ENCODE measurements around the gene ABCA4.
A peak's percentile ranks its signal among the peaks of the same experiment; 100 is the strongest.

The ABCA4 gene

DNA sequence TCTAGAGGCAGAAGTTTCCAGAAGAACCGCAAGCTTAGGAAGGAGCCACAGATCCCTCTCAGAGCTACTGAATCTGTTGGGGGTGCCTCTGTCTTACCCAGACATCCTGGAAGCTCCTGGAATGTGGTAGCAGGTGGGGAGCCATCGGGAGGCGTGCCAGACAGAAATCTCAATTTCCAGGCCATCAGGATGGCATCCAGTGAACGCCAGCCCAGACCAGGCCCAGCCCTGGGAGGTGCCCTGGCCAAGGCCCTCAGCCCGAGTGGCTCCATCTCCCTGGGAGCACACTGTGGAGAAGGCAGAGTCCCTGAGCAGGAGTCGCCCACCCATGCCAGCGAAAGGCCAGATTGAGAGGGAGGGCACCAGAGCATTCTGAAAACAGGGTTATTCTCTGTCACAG lies 2.5 kb downstream of the ABCA4 start:
- TF ChIP-seq POLR2AphosphoS5 (IDR thresholded peaks at IDR 0.05; ENCODE audit: borderline replicate concordance, low read depth, low read length) (no peak), EZH2 (IDR thresholded peaks at IDR 0.05) (no peak), FOXP2 (optimal IDR thresholded peaks at IDR 0.05; ENCODE audit: control extremely low read depth, extremely low read length, insufficient read depth) (no peak)
- H3K4me3 ChIP-seq: no peak overlapping the region
- no peak for DNase-seq (ENCODE audit: low read depth, low spot score)
- H3K36me3 ChIP-seq (ENCODE audit: insufficient read depth, low read length): no peaks in the 10 kb centered on the region
- H3K9me3 ChIP-seq (ENCODE audit: low read depth, low read length): no peaks in the 10 kb centered on the region
- no peak overlapping the region for H3K9ac ChIP-seq (ENCODE audit: insufficient read length)
- H3K27ac ChIP-seq: peak overlapping the region; percentile 97

- Histone ChIP-seq H3K36me3 (ENCODE audit: insufficient read depth, low read length) (no peaks in the 10 kb centered on the region), H3K9ac (ENCODE audit: insufficient read length) (no peak overlapping the region), H3K9me3 (ENCODE audit: low read depth, low read length) (no peaks in the 10 kb centered on the region), H3K4me3 (0 out of 2 replicates have a peak overlapping the region, but pooled peaks have one; percentile 24), H3K27ac (peak overlapping the region; percentile 97)
- TF ChIP-seq EZH2 (IDR thresholded peaks at IDR 0.05): no peak
- TF ChIP-seq POLR2AphosphoS5 (IDR thresholded peaks at IDR 0.05; ENCODE audit: borderline replicate concordance, low read depth, low read length): no peak; the same call in 1 of the 2 replicates
- TF ChIP-seq FOXP2 (optimal IDR thresholded peaks at IDR 0.05; ENCODE audit: control extremely low read depth, extremely low read length, insufficient read depth): no peak
- DNase-seq (ENCODE audit: low read depth, low spot score): peak; percentile 81
Measured at GRCh38 chr1:94118013-94118412, 2.9 kb downstream of the ABCA4 start.

DNA sequence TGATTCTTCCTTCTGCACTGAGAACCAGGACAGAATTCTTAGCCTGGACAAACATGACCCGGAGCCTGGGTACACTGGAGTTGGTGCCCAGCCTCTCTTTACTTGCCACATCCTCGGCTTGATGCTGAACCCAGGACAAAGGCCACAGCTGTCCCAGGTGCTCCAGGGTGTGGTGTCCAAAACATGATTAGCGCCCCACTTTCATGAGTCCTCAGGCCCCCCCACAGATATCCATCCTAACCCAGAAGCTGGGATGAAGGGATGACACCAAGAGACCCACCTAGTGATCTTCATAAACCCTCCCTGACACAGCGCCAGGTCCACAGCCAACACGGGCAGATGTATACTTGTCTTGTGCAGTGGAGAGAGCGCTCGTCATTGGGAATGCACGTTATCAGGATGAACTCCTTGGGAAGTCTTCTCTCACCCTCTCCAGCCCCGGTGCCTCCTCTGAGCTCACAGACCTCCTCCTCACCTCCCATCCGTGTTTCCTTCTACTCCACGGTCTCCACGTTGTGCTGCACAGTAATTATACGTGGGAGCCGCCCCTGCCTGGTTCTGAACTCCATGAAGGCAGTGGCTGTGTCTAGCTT lies 3.6 kb downstream of the ABCA4 start:
- DNase-seq (ENCODE audit: low read depth, low spot score): no peak
- Histone ChIP-seq H3K4me3 (peak overlapping the region; percentile 72), H3K9ac (ENCODE audit: insufficient read length) (peak overlapping the region; percentile 71), H3K27ac (peak overlapping the region; percentile 97), H3K36me3 (ENCODE audit: insufficient read depth, low read length) (no peaks in the 10 kb centered on the region), H3K9me3 (ENCODE audit: low read depth, low read length) (no peaks in the 10 kb centered on the region)
- TF ChIP-seq POLR2AphosphoS5 (IDR thresholded peaks at IDR 0.05; ENCODE audit: borderline replicate concordance, low read depth, low read length): no peak
- no peak for TF ChIP-seq EZH2 (IDR thresholded peaks at IDR 0.05)
- no peak for TF ChIP-seq FOXP2 (optimal IDR thresholded peaks at IDR 0.05; ENCODE audit: control extremely low read depth, extremely low read length, insufficient read depth)

- Histone ChIP-seq H3K27ac (peak overlapping the region; percentile 97), H3K9me3 (ENCODE audit: low read depth, low read length) (no peaks in the 10 kb centered on the region), H3K4me3 (peak overlapping the region; percentile 72), H3K36me3 (ENCODE audit: insufficient read depth, low read length) (no peaks in the 10 kb centered on the region), H3K9ac (ENCODE audit: insufficient read length) (no peak overlapping the region)
- DNase-seq (ENCODE audit: low read depth, low spot score): no peak
- TF ChIP-seq EZH2 (IDR thresholded peaks at IDR 0.05) (no peak), POLR2AphosphoS5 (IDR thresholded peaks at IDR 0.05; ENCODE audit: borderline replicate concordance, low read depth, low read length) (no peak), FOXP2 (optimal IDR thresholded peaks at IDR 0.05; ENCODE audit: control extremely low read depth, extremely low read length, insufficient read depth) (no peak)
Measured at GRCh38 chr1:94115900-94116436, 5.0 kb downstream of the ABCA4 start.

DNA sequence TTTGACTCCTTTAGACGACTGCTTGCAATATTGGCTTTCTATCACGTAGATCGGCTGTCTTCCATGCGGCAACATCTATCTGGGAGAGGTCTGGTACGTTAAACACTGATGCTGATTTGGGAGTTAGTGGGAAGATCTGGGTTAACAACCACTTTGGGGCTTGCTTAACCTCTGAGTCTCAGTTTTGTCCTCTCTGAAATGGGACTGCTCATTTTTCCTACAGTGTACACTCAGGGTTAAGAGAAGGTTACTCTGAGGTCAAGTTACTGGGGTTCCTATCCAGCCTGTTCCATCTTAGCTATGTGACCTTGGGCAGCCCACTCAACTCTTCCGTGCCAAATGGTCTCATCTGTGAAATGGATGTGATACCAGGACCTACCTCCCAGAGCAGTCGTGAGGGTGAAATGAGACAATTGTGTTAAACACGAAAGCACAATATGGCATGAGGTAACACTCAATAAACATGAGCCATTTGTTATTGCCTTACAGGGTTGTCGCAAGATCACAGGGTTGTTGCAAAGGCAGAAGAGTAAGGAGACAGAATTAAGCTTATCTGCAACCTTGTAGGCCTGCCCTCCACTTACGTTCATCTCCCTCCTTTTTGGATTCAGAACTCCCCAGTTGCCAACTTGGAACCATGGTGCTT lies 5.6 kb downstream of the ABCA4 start:
- H3K36me3 ChIP-seq (ENCODE audit: insufficient read depth, low read length): no peaks in the 10 kb centered on the region
- no peak for DNase-seq (ENCODE audit: low read depth, low spot score)
- H3K27ac ChIP-seq: peak overlapping the region; percentile 97
- no peak overlapping the region for H3K9ac ChIP-seq (ENCODE audit: insufficient read length)
- TF ChIP-seq EZH2 (IDR thresholded peaks at IDR 0.05) (no peak), FOXP2 (optimal IDR thresholded peaks at IDR 0.05; ENCODE audit: control extremely low read depth, extremely low read length, insufficient read depth) (no peak), POLR2AphosphoS5 (IDR thresholded peaks at IDR 0.05; ENCODE audit: borderline replicate concordance, low read depth, low read length) (no peak)
- no peaks in the 10 kb centered on the region for H3K9me3 ChIP-seq (ENCODE audit: low read depth, low read length)
- no peak overlapping the region for H3K4me3 ChIP-seq

DNA sequence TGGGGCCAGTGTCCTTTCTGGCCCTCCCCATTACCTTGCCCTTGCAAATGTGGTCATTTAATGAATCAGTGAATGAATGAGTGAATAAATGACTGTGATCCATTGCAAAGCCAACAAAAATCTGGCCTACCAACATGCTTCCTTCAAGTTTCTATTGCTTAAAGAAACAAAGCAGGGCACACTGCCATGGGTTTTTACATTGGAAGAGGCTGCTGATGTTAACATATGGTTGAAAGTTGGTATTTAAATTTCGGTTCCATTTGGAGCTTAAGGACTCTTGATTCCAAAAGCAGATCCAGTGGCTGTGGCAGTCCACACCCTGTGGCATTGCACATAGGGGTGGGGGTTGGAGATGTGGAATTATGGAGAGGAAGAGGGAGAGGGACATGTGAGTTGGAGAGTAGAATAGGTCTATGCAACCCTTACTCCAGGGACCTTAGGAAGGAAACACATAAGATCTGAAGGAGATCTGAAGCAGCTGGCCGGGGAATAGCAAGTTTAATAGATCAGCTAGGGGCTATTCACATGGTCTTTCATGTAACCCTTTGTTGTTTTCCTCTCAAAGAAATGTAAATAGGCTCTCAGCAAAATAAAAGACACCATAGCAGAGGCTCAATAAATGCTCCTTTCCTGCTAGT lies 7.2 kb downstream of the ABCA4 start:
- TF ChIP-seq EZH2 (IDR thresholded peaks at IDR 0.05) (no peak), POLR2AphosphoS5 (IDR thresholded peaks at IDR 0.05; ENCODE audit: borderline replicate concordance, low read depth, low read length) (no peak), FOXP2 (optimal IDR thresholded peaks at IDR 0.05; ENCODE audit: control extremely low read depth, extremely low read length, insufficient read depth) (no peak)
- peak overlapping the region; percentile 54; the same call in 1 of the 2 replicates for H3K27ac ChIP-seq
- no peaks in the 10 kb centered on the region for H3K9me3 ChIP-seq (ENCODE audit: low read depth, low read length)
- no peak overlapping the region for H3K9ac ChIP-seq (ENCODE audit: insufficient read length)
- H3K36me3 ChIP-seq (ENCODE audit: insufficient read depth, low read length): no peaks in the 10 kb centered on the region
- DNase-seq (ENCODE audit: low read depth, low spot score): no peak
- no peak overlapping the region for H3K4me3 ChIP-seq

- no peaks in the 10 kb centered on the region for H3K9me3 ChIP-seq (ENCODE audit: low read depth, low read length)
- H3K27ac ChIP-seq: no peak overlapping the region
- no peak for TF ChIP-seq FOXP2 (optimal IDR thresholded peaks at IDR 0.05; ENCODE audit: control extremely low read depth, extremely low read length, insufficient read depth)
- no peak for TF ChIP-seq EZH2 (IDR thresholded peaks at IDR 0.05)
- no peak for TF ChIP-seq POLR2AphosphoS5 (IDR thresholded peaks at IDR 0.05; ENCODE audit: borderline replicate concordance, low read depth, low read length)
- H3K4me3 ChIP-seq: no peak overlapping the region
- no peaks in the 10 kb centered on the region for H3K36me3 ChIP-seq (ENCODE audit: insufficient read depth, low read length)
- no peak overlapping the region for H3K9ac ChIP-seq (ENCODE audit: insufficient read length)
- DNase-seq (ENCODE audit: low read depth, low spot score): no peak
Measured at GRCh38 chr1:94111879-94112278, 9.1 kb downstream of the ABCA4 start.

Data from SK-N-MC (cell line).